A549 (cell line): ENCODE data around the gene SLC22A23. TPM values are rescaled to one million over a fixed set of nuclear protein-coding genes. Genes with fewer than 3 reads are reported as not detected.

ENCODE experiments used
- ATAC-seq, 2 experiments: fragments of 200-7000 bp in 1 of 2; fragments of >200 bp in 1 of 2; cut with Nextera tagmentation in 1 of 2; cut with Tn5 transposase in 1 of 2; 3 replicates each; pipeline versions ENCODE4 v1.8.0 to v1.9.1; 2018 to 2020; ENCODE audit warnings: mild to moderate bottlenecking in 1 of 2, moderate library complexity in 1 of 2
- CTCF ChIA-PET: fragments of 300-600 bp; sonication (Branson Sonifier 250); formaldehyde crosslinking; extraction: SDS; loops from one replicate; lab custom pipeline; 2021; ENCODE audit warnings: antibody characterized with exemption, inconsistent platforms; lab: Yijun Ruan, JAX
- POLR2A ChIA-PET: fragments of 350-600 bp; formaldehyde crosslinking; extraction: SDS; loops from one replicate; lab custom pipeline; 2021; ENCODE audit warnings: antibody characterized with exemption, inconsistent platforms; lab: Yijun Ruan, JAX
- DNase-seq, 2 experiments: peaks; one replicate each; pipeline versions ENCODE4 v3.0.0 to v3.0.0-alpha.2; 2011 to 2016; ENCODE audit warnings: low read depth in 1 of 2, low spot score in 1 of 2
- FAIRE-seq: peaks from 2 replicates; lab custom pipeline; 2011; peaks lifted over from hg19 to GRCh38; lab: Jason Lieb, UNC
- H3K27ac ChIP-seq, 2 experiments: fragments of >200 bp; sonication (Bioruptor Twin); formaldehyde crosslinking; 3 replicates each; pipeline ENCODE4 v1.5.1; 2016 to 2017
- H3K4me1 ChIP-seq: fragments of >200 bp; sonication (Bioruptor Twin); formaldehyde crosslinking; 3 replicates; pipeline ENCODE4 v1.6.1; 2016
- H3K4me2 ChIP-seq: fragments of >200 bp; sonication (Bioruptor Twin); formaldehyde crosslinking; 3 replicates; pipeline ENCODE4 v1.6.1; 2016
- H3K4me3 ChIP-seq: fragments of >200 bp; sonication (Bioruptor Twin); formaldehyde crosslinking; 3 replicates; pipeline ENCODE4 v1.5.1; 2016
- H3K9me3 ChIP-seq: fragments of >200 bp; sonication (Bioruptor Twin); formaldehyde crosslinking; 3 replicates; pipeline ENCODE4 v1.6.1; 2016
- CBX2 ChIP-seq: fragments of 200-600 bp; sonication (generic); IDR thresholded peaks from 2 replicates; pipeline ENCODE4 v1.6.1; 2016; ENCODE audit warnings: low read depth, mild to moderate bottlenecking, borderline replicate concordance
- CHD2 ChIP-seq: fragments of 150-350 bp; IDR thresholded peaks from 2 replicates; pipeline ENCODE4 v1.6.1; 2014; ENCODE audit warnings: low read length; ENCODE audit not compliant: partially characterized antibody
- CHD4 ChIP-seq: fragments of 200-600 bp; sonication (generic); IDR thresholded peaks from 2 replicates; pipeline ENCODE4 v1.6.1; 2016; ENCODE audit warnings: antibody characterized with exemption, mild to moderate bottlenecking, borderline replicate concordance
- E2F6 ChIP-seq: IDR thresholded peaks from 2 replicates; pipeline ENCODE4 v1.6.1; 2012; ENCODE audit warnings: low read depth, borderline replicate concordance
- ESRRA ChIP-seq: fragments of 150-350 bp; IDR thresholded peaks from 2 replicates; pipeline ENCODE4 v1.6.1; 2014; ENCODE audit warnings: mild to moderate bottlenecking, low read length, borderline replicate concordance
- JUNB ChIP-seq: fragments of >200 bp; sonication (Bioruptor Twin); formaldehyde crosslinking; IDR thresholded peaks from 2 replicates; pipeline ENCODE4 v1.6.1; 2016
- KDM1A ChIP-seq: fragments of 200-600 bp; sonication (generic); IDR thresholded peaks from 2 replicates; pipeline ENCODE4 v1.6.1; 2016; ENCODE audit warnings: low read depth, mild to moderate bottlenecking
- KDM5A ChIP-seq: fragments of 200-600 bp; sonication (generic); IDR thresholded peaks from 2 replicates; pipeline ENCODE4 v1.6.1; 2016; ENCODE audit warnings: antibody characterized with exemption, mild to moderate bottlenecking
- MAFK ChIP-seq: fragments of 450-650 bp; IDR thresholded peaks from 2 replicates; pipeline ENCODE4 v1.6.1; 2014; ENCODE audit not compliant: partially characterized antibody
- NFE2L2 ChIP-seq: fragments of 150-350 bp; conservative IDR thresholded peaks from 2 replicates; pipeline ENCODE4 v1.6.1; 2014; ENCODE audit warnings: low read length
- NPAS2 ChIP-seq: fragments of 250-450 bp; sonication (Bioruptor Pico); IDR thresholded peaks from 2 replicates; pipeline ENCODE4 v1.8.0; 2022; ENCODE audit warnings: mild to moderate bottlenecking, moderate library complexity, borderline replicate concordance
- NR3C1 ChIP-seq: fragments of >200 bp; sonication (Bioruptor Twin); formaldehyde crosslinking; IDR thresholded peaks from 3 replicates; pipeline ENCODE4 v1.6.1; 2017
- POLR2A ChIP-seq: IDR thresholded peaks from 2 replicates; pipeline ENCODE4 v1.6.1; 2012; ENCODE audit warnings: mild to moderate bottlenecking, low read length
- POLR2AphosphoS2 ChIP-seq: conservative IDR thresholded peaks from 2 replicates; pipeline ENCODE4 v1.6.1; 2012; ENCODE audit warnings: low read length, improper control_type of control experiment, inconsistent platforms
- RAD21 ChIP-seq, 2 experiments: fragments of >200 bp in 1 of 2; sonication (Bioruptor Twin) in 1 of 2; formaldehyde crosslinking in 1 of 2; IDR thresholded peaks in 1 of 2; conservative IDR thresholded peaks in 1 of 2; 2 replicates in 1 of 2; 3 replicates in 1 of 2; pipeline ENCODE4 v1.6.1; 2012 to 2018; ENCODE audit warnings: inconsistent platforms in 1 of 2
- RFX5 ChIP-seq: fragments of 450-650 bp; IDR thresholded peaks from 2 replicates; pipeline ENCODE4 v1.7.1; 2014; ENCODE audit warnings: antibody characterized with exemption, mild to moderate bottlenecking, moderate library complexity
- ZNF302 ChIP-seq: fragments of 250-450 bp; sonication (Bioruptor Pico); IDR thresholded peaks from 2 replicates; pipeline ENCODE4 v1.9.0; 2021; ENCODE audit warnings: inconsistent platforms, mild to moderate bottlenecking, moderate library complexity
- WGBS: methylation state at CpG from one replicate; pipeline ENCODE4 v1.1.6; 2017; ENCODE audit errors: missing lambda C conversion rate; 5-methylcytosine and 5-hydroxymethylcytosine counted together
- polyA plus RNA-seq, 4 experiments: library from polyadenylated mRNA; depleted of rRNA in 3 of 4; stranded (reverse); fragments of >200 nt; fragmentation: RNase III in 1 of 4; extraction: RNeasy Plus Mini Kit Qiagen cat#74134 plus additional on column Dnase treatment in 1 of 4; gene quantifications; 2 replicates in 3 of 4; 3 replicates in 1 of 4; pipeline ENCODE4 v1.2.3, GENCODE V29; 2011 to 2017
- TF ChIP-seq, protein P1 (sequence below): IDR thresholded peaks from 2 replicates; pipeline ENCODE4 v1.6.1; 2012
- TF ChIP-seq, protein P2 (sequence below): fragments of >200 bp; sonication (Bioruptor Twin); formaldehyde crosslinking; IDR thresholded peaks from 3 replicates; pipeline ENCODE4 v1.6.1; 2016
- TF ChIP-seq, protein P3 (sequence below): fragments of 150-350 bp; IDR thresholded peaks from 2 replicates; pipeline ENCODE4 v1.6.1; 2014; ENCODE audit warnings: low read depth, mild to moderate bottlenecking, low read length

SLC22A23 gene
- polyA plus RNA-seq, 2 of the 4 experiments (the other 2 are of a cell fraction): 4.4 to 6.2 TPM

GRCh38 chr6:3504938-3505805, 48.3 kb upstream of the SLC22A23 start:
- no peak for FAIRE-seq

DNA sequence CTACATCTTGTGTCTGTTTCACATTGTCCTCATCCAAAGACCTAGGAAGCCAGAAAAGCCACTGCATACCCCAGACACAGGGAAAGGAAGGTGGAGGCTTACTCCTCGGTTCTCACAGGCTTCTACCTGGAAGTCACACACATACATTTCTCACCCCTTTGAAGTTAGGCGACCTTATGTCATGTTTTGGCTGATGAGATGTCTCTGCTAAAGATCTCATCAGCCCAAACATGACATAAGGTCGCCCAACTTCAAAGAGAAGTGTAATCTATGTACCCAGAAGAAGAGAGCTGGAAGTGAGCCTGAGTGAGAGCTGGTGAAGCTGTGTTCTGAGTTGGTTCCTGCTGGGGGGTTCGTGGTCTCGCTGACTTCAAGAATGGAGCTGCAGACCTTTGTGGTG, 47.5 kb upstream of the SLC22A23 start:
- CTCF ChIA-PET: no interaction called here
- 44% methylated on average over 5 of the region's 5 CpGs for WGBS
- DNase-seq (no peak), FAIRE-seq (no peak), ATAC-seq (no peak)
- Histone ChIP-seq H3K4me3 (no peak overlapping the region), H3K4me2 (no peak overlapping the region), H3K4me1 (peaks cover 16% of the 10 kb centered on the region), H3K9me3 (no peaks in the 10 kb centered on the region)
- POLR2A ChIA-PET: no interaction called here
- TF ChIP-seq ESRRA (no peak), CHD4 (no peak), NR3C1 (no peak), MAFK (no peak), ZNF302 (CRISPR knock-in tag) (no peak), CBX2 (no peak)
- TF ChIP-seq, all 56 proteins: peak for 0
- no peak overlapping the region for H3K27ac ChIP-seq

More at GRCh38 chr6:3504938-3505805, 48.3 kb upstream of the SLC22A23 start:
- no peaks in the 10 kb centered on the region for H3K9me3 ChIP-seq
- WGBS: 80% methylated on average over 9 of the region's 13 CpGs
- no peak overlapping the region for H3K4me2 ChIP-seq
- no peak overlapping the region for H3K4me3 ChIP-seq
- ATAC-seq (no peak), DNase-seq (no peak)
- CTCF ChIA-PET: interaction anchor here (1.1 kb wide), 1 partner anchor 225 kb away, joined by 3 read pairs; no protein-coding TSS in a partner anchor
- peak; percentile 53 for TF ChIP-seq MAFK
- TF ChIP-seq, protein P1, sequence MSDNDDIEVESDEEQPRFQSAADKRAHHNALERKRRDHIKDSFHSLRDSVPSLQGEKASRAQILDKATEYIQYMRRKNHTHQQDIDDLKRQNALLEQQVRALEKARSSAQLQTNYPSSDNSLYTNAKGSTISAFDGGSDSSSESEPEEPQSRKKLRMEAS: no peak
- POLR2A ChIA-PET: no interaction called here
- peaks cover 11% of the 10 kb centered on the region for H3K4me1 ChIP-seq
- no peak overlapping the region for H3K27ac ChIP-seq

- no peak for DNase-seq
- ATAC-seq: no peak
- FAIRE-seq: no peak
- H3K27ac ChIP-seq: no peak overlapping the region
- POLR2A ChIA-PET: no interaction called here
- H3K9me3 ChIP-seq: no peaks in the 10 kb centered on the region
- TF ChIP-seq KDM5A: no peak
- TF ChIP-seq, all 56 proteins: peak for 0
- CTCF ChIA-PET: no interaction called here
- no peak overlapping the region for H3K4me2 ChIP-seq
- peaks cover 16% of the 10 kb centered on the region for H3K4me1 ChIP-seq
- WGBS: 61% methylated on average over 6 of the region's 6 CpGs
- H3K4me3 ChIP-seq: no peak overlapping the region
Observed at GRCh38 chr6:3501826-3502500, 45.1 kb upstream of the SLC22A23 start.

- Histone ChIP-seq H3K4me2 (peak overlapping the region; percentile 39), H3K4me1 (peaks cover 16% of the 10 kb centered on the region), H3K9me3 (no peaks in the 10 kb centered on the region), H3K27ac (peak overlapping the region in 1 of 2 experiments; percentile 56; a peak in 2 of 6 replicates), H3K4me3 (no peak overlapping the region)
- FAIRE-seq (no peak), DNase-seq (no peak), ATAC-seq (no peak)
- 48% methylated on average over 7 of the region's 7 CpGs for WGBS
- POLR2A ChIA-PET: no interaction called here
- no peak for TF ChIP-seq E2F6
- TF ChIP-seq JUNB: peak; percentile 40; the same call in 1 of the 2 replicates
- TF ChIP-seq, all 56 proteins: peak for 1
- CTCF ChIA-PET: interaction anchor here (0.6 kb wide), 1 partner anchor 232 kb away, joined by 3 read pairs; no protein-coding TSS in a partner anchor
Observed at GRCh38 chr6:3500262-3501014, 43.6 kb upstream of the SLC22A23 start.

DNA sequence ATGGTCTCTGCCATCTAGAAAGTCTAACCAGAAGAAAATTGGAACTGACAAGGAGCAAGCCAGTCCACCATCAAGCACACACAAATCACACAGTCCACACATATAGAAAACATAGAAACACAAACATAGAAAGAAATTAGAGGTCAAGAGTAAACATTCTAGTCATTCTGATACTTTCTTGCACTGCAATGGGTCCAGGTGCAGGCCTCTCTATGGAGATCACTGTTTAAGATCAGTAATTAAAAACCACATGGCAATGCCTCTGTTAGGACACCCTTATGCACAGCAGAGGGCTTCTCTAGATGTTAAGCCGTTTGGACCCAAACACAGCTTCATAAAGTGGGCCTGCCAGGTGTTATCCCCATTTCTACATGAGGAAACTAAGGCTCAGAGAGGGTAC, 42.8 kb upstream of the SLC22A23 start:
- ChIA-PET POLR2A (no interaction called here), CTCF (no interaction called here)
- ATAC-seq (no peak), DNase-seq (no peak), FAIRE-seq (no peak)
- Histone ChIP-seq H3K4me3 (no peak overlapping the region), H3K9me3 (no peaks in the 10 kb centered on the region), H3K4me1 (peaks cover 16% of the 10 kb centered on the region), H3K4me2 (no peak overlapping the region), H3K27ac (no peak overlapping the region)
- WGBS: 56% methylated on average over 1 of the region's 1 CpG
- TF ChIP-seq KDM1A (no peak), JUNB (no peak), NPAS2 (CRISPR knock-in tag) (no peak), POLR2A (no peak), NFE2L2 (no peak), CHD2 (no peak), RAD21 (conservative IDR thresholded peaks at IDR 0.05 in 1 of 2, IDR thresholded peaks at IDR 0.05 in 1 of 2) (no peak), RFX5 (no peak), POLR2AphosphoS2 (no peak)
- TF ChIP-seq, protein P2, sequence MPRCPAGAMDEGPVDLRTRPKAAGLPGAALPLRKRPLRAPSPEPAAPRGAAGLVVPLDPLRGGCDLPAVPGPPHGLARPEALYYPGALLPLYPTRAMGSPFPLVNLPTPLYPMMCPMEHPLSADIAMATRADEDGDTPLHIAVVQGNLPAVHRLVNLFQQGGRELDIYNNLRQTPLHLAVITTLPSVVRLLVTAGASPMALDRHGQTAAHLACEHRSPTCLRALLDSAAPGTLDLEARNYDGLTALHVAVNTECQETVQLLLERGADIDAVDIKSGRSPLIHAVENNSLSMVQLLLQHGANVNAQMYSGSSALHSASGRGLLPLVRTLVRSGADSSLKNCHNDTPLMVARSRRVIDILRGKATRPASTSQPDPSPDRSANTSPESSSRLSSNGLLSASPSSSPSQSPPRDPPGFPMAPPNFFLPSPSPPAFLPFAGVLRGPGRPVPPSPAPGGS: no peak
- TF ChIP-seq, protein P3, sequence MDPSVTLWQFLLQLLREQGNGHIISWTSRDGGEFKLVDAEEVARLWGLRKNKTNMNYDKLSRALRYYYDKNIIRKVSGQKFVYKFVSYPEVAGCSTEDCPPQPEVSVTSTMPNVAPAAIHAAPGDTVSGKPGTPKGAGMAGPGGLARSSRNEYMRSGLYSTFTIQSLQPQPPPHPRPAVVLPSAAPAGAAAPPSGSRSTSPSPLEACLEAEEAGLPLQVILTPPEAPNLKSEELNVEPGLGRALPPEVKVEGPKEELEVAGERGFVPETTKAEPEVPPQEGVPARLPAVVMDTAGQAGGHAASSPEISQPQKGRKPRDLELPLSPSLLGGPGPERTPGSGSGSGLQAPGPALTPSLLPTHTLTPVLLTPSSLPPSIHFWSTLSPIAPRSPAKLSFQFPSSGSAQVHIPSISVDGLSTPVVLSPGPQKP: no peak
